H54 (cell line): ENCODE data around the gene GNAI1.

Experiments
- DNase-seq: peaks from one replicate; pipeline ENCODE4 v3.0.0; 2011; ENCODE audit warnings: low spot score, mixed read lengths; ENCODE audit not compliant: insufficient read length
- FAIRE-seq: peaks from 3 replicates; lab custom pipeline; 2011; peaks lifted over from hg19 to GRCh38; lab: Jason Lieb, UNC
- POLR2A ChIP-seq: IDR thresholded peaks from 2 replicates; pipeline ENCODE4 v1.6.1; 2011; ENCODE audit warnings: low read depth, mild to moderate bottlenecking, low read length

GNAI1 gene

GRCh38 chr7:80199051-80199450, 64.4 kb downstream of the GNAI1 start:
- no peak for TF ChIP-seq POLR2A
- no peak for FAIRE-seq
- no peak for DNase-seq

GRCh38 chr7:80204454-80204853, 69.8 kb downstream of the GNAI1 start:
- DNase-seq (no peak), FAIRE-seq (no peak)
- no peak for TF ChIP-seq POLR2A

GRCh38 chr7:80204919-80205318, 70.3 kb downstream of the GNAI1 start:
- TF ChIP-seq POLR2A: no peak
- FAIRE-seq (no peak), DNase-seq (no peak)

- no peak for DNase-seq
- no peak for FAIRE-seq
- TF ChIP-seq POLR2A: no peak
Observed at GRCh38 chr7:80206763-80207162, 72.1 kb downstream of the GNAI1 start.

GRCh38 chr7:80207501-80207900, 72.9 kb downstream of the GNAI1 start:
- DNase-seq (no peak), FAIRE-seq (peak; percentile 6)
- TF ChIP-seq POLR2A: no peak

- FAIRE-seq (no peak), DNase-seq (no peak)
- TF ChIP-seq POLR2A: no peak
Observed at GRCh38 chr7:80208700-80209099, 74.1 kb downstream of the GNAI1 start.

GRCh38 chr7:80210400-80210799, 75.8 kb downstream of the GNAI1 start:
- TF ChIP-seq POLR2A: no peak
- FAIRE-seq (no peak), DNase-seq (no peak)

GRCh38 chr7:80213814-80214213, 79.2 kb downstream of the GNAI1 start:
- TF ChIP-seq POLR2A: no peak
- FAIRE-seq (no peak), DNase-seq (no peak)

GRCh38 chr7:80215734-80216133, 81.1 kb downstream of the GNAI1 start:
- no peak for FAIRE-seq
- no peak for DNase-seq
- no peak for TF ChIP-seq POLR2A

GRCh38 chr7:80216996-80217842, 82.6 kb downstream of the GNAI1 start:
- TF ChIP-seq POLR2A: no peak
- no peak for DNase-seq
- peak; percentile 61 for FAIRE-seq

GRCh38 chr7:80218723-80219122, 84.1 kb downstream of the GNAI1 start:
- TF ChIP-seq POLR2A: no peak
- FAIRE-seq (peak; percentile 84), DNase-seq (peak; percentile 5)

GRCh38 chr7:80220022-80220634, 85.5 kb downstream of the GNAI1 start:
- DNase-seq: no peak
- TF ChIP-seq POLR2A: no peak
- FAIRE-seq: no peak

- FAIRE-seq (no peak), DNase-seq (no peak)
- no peak for TF ChIP-seq POLR2A
Observed at GRCh38 chr7:80224415-80224814, 89.8 kb downstream of the GNAI1 start.

- DNase-seq (no peak), FAIRE-seq (no peak)
- TF ChIP-seq POLR2A: no peak
Observed at GRCh38 chr7:80225361-80225760, 90.7 kb downstream of the GNAI1 start.

- no peak for DNase-seq
- no peak for FAIRE-seq
- no peak for TF ChIP-seq POLR2A
Observed at GRCh38 chr7:80226629-80227028, 92.0 kb downstream of the GNAI1 start.
